ENCODE data around the gene SLC2A9. TPM values are rescaled to one million over a fixed set of nuclear protein-coding genes. Genes with fewer than 3 reads are reported as not detected.

Gene SLC2A9
- total and polyA plus RNA-seq, 2 donors (not counting 3 experiments of a cell fraction or from before 2014, with no cell fraction given): 1.6 to 1.8 TPM

DNA sequence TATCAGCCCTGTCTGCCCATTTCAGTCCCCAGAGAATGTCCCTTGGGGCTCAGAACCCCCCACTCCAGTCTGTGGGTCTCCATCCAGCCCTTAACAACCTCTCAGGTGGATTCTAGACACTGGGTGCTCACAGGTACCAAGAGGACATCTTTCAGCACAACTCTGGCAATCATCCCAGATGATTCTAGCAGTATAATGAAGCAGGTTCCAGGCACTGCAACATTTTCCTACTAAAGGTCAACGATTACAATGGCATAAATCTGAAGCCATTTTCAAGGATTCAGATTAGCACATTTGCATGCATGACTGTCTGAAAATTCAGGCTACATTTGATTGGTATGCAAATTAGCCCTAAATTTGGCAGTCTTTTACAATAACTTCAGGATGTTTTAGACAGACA is 10.0 kb downstream of the SLC2A9 start:
- intact Hi-C loops (cut with micrococcal nuclease): no loop called here
- DNase-seq (ENCODE audit: low read depth, low spot score): no peak
- dilution Hi-C loops (cut with MboI; ENCODE audit: extremely low pct_ligation_motif_present, low sequenced_read_pairs): no loop called here

More for the DNA sequence above, 10.0 kb downstream of the SLC2A9 start:
- peaks cover 0 to 2% of the 10 kb centered on the region in 2 experiments for H3K27me3 ChIP-seq (ENCODE audit: control insufficient read depth in 2 of 2, insufficient read depth in 2 of 2, low read length in 2 of 2)
- TF ChIP-seq POLR2A (IDR thresholded peaks at IDR 0.05; ENCODE audit: low read depth, low read length): no peak
- TF ChIP-seq GATA2 (IDR thresholded peaks at IDR 0.05; ENCODE audit: insufficient read depth, insufficient read length, low read depth, low read length): no peak
- TF ChIP-seq MYC (IDR thresholded peaks at IDR 0.05; ENCODE audit: low read depth, low read length): no peak
- TF ChIP-seq, protein P1, sequence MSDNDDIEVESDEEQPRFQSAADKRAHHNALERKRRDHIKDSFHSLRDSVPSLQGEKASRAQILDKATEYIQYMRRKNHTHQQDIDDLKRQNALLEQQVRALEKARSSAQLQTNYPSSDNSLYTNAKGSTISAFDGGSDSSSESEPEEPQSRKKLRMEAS (IDR thresholded peaks at IDR 0.05; ENCODE audit: insufficient read depth, insufficient read length): no peak
- TF ChIP-seq, protein P2, sequence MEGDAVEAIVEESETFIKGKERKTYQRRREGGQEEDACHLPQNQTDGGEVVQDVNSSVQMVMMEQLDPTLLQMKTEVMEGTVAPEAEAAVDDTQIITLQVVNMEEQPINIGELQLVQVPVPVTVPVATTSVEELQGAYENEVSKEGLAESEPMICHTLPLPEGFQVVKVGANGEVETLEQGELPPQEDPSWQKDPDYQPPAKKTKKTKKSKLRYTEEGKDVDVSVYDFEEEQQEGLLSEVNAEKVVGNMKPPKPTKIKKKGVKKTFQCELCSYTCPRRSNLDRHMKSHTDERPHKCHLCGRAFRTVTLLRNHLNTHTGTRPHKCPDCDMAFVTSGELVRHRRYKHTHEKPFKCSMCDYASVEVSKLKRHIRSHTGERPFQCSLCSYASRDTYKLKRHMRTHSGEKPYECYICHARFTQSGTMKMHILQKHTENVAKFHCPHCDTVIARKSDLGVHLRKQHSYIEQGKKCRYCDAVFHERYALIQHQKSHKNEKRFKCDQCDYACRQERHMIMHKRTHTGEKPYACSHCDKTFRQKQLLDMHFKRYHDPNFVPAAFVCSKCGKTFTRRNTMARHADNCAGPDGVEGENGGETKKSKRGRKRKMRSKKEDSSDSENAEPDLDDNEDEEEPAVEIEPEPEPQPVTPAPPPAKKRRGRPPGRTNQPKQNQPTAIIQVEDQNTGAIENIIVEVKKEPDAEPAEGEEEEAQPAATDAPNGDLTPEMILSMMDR (IDR thresholded peaks at IDR 0.05; ENCODE audit: extremely low read depth in 1 of 2, insufficient read depth in 1 of 2, low read depth in 1 of 2, low read length in 2 of 2): no peak
- TF ChIP-seq EZH2 (IDR thresholded peaks at IDR 0.05; ENCODE audit: borderline replicate concordance, low read depth, low read length, severe bottlenecking): no peak
- TF ChIP-seq POLR2AphosphoS5 (IDR thresholded peaks at IDR 0.05; ENCODE audit: insufficient read depth, low read depth, low read length): no peak
- TF ChIP-seq FOS (IDR thresholded peaks at IDR 0.05; ENCODE audit: borderline replicate concordance, insufficient read depth, low read length): no peak
- TF ChIP-seq JUN (IDR thresholded peaks at IDR 0.05; ENCODE audit: borderline replicate concordance, insufficient read depth, insufficient read length, low read depth): no peak
- H3K4me1 ChIP-seq (ENCODE audit: control insufficient read depth, extremely low read depth, insufficient read depth, low read length): peaks cover 12% of the 10 kb centered on the region
- no peaks in the 10 kb centered on the region for H3K9me1 ChIP-seq (replicated peaks; ENCODE audit: control insufficient read depth, extremely low read depth, insufficient read depth, low read length)
- no peak overlapping the region for H3K4me3 ChIP-seq (replicated peaks in 1 of 3; ENCODE audit: insufficient read depth in 1 of 3, low read depth in 1 of 3, low read length in 3 of 3)
- POLR2A ChIA-PET: no interaction called here
- H4K20me1 ChIP-seq (replicated peaks; ENCODE audit: control insufficient read depth, extremely low read depth, insufficient read depth, low read length): no peaks in the 10 kb centered on the region
- no peak for FAIRE-seq
- CTCF ChIA-PET: no interaction called here
- no TSS peak for BruUV-seq (replicated peaks)
- H3K4me2 ChIP-seq (ENCODE audit: insufficient read depth, low read length): no peak overlapping the region
- no peaks in the 10 kb centered on the region for H3K36me3 ChIP-seq (ENCODE audit: control insufficient read depth in 2 of 2, extremely low read depth in 1 of 2, insufficient read depth in 2 of 2, low read length in 2 of 2)
- H3K27ac ChIP-seq (ENCODE audit: insufficient read depth, low read depth, low read length): no peak overlapping the region
- H3K79me2 ChIP-seq (ENCODE audit: control insufficient read depth, insufficient read depth, low read length): no peaks in the 10 kb centered on the region
- no peak overlapping the region for H3K9ac ChIP-seq (replicated peaks; ENCODE audit: extremely low read depth, insufficient read depth, low read length)
- no peak overlapping the region for H2AFZ ChIP-seq (ENCODE audit: low read depth, low read length)
- H3K9me3 ChIP-seq (replicated peaks; ENCODE audit: control insufficient read depth, insufficient read depth, low read length): no peaks in the 10 kb centered on the region
